Natural killer cell (primary cell): Measurements from ENCODE around the gene C11orf91. TPM values are rescaled to one million over a fixed set of nuclear protein-coding genes. Genes with fewer than 3 reads are reported as not detected.

Experiments
- ATAC-seq, 3 donors: fragments of 150-1000 bp in 2 of 3; fragments of 200-7000 bp in 1 of 3; cut with Tn5 transposase; 1 replicate in 1 of 3; 2 replicates in 2 of 3; pipeline ENCODE4 v1.10.0; 2021; ENCODE audit warnings: mild to moderate bottlenecking in 2 of 3, moderate library complexity in 2 of 3
- DNase-seq, 2 donors: peaks; one replicate each; pipeline versions ENCODE4 v3.0.0 to v3.0.0-alpha.2; 2013 to 2021; ENCODE audit warnings: mixed read lengths in 1 of 2
- H3K27ac ChIP-seq: one replicate; pipeline ENCODE4 v1.5.1; 2013; ENCODE audit warnings: mild to moderate bottlenecking, low read length
- H3K27me3 ChIP-seq: one replicate; pipeline ENCODE4 v1.6.1; 2013; ENCODE audit warnings: low read length; ENCODE audit not compliant: control insufficient read depth, insufficient read depth
- H3K36me3 ChIP-seq: one replicate; pipeline ENCODE4 v1.6.1; 2013; ENCODE audit warnings: low read length; ENCODE audit not compliant: control insufficient read depth, insufficient read depth
- H3K4me1 ChIP-seq: one replicate; pipeline ENCODE4 v1.6.1; 2013; ENCODE audit warnings: low read length; ENCODE audit not compliant: control insufficient read depth, insufficient read depth
- H3K4me3 ChIP-seq: one replicate; pipeline ENCODE4 v1.5.1; 2013; ENCODE audit warnings: low read length
- H3K9me3 ChIP-seq: one replicate; pipeline ENCODE4 v1.6.1; 2013; ENCODE audit warnings: low read length; ENCODE audit not compliant: control insufficient read depth, insufficient read depth
- H3K27ac Mint-ChIP-seq, 2 donors: one replicate each; pipeline ENCODE4 v1.8.0; 2022; ENCODE audit warnings: mild to moderate bottlenecking in 2 of 2, mixed read lengths in 2 of 2, moderate library complexity in 1 of 2
- H3K27me3 Mint-ChIP-seq, 2 donors: one replicate each; pipeline ENCODE4 v1.8.0; 2022; ENCODE audit warnings: low read depth in 2 of 2, mixed read lengths in 2 of 2
- H3K36me3 Mint-ChIP-seq: one replicate; pipeline ENCODE4 v1.8.0; 2022; ENCODE audit warnings: mixed read lengths
- H3K4me1 Mint-ChIP-seq, 2 donors: one replicate each; pipeline ENCODE4 v1.8.0; 2022; ENCODE audit warnings: mixed read lengths in 2 of 2
- H3K4me3 Mint-ChIP-seq: one replicate; pipeline ENCODE4 v1.8.0; 2022; ENCODE audit warnings: mild to moderate bottlenecking, moderate library complexity, mixed read lengths
- H3K9me3 Mint-ChIP-seq, 2 donors: one replicate each; pipeline ENCODE4 v1.8.0; 2022; ENCODE audit warnings: mixed read lengths in 2 of 2
- CTCF ChIP-seq: fragments of 200-600 bp; IDR thresholded peaks from one replicate; pipeline ENCODE4 v1.8.0; 2022; ENCODE audit warnings: antibody characterized with exemption
- WGBS: methylation state at CpG from one replicate; pipeline ENCODE4 v1.1.7; 2013; ENCODE audit warnings: missing lambda C conversion rate; ENCODE audit not compliant: insufficient coverage; 5-methylcytosine and 5-hydroxymethylcytosine counted together
- intact Hi-C: fragments of 100-400 bp; cut with micrococcal nuclease; formaldehyde crosslinking; loops from one replicate; pipeline ENCODE4 v1.14.2; 2022
- total RNA-seq, 4 donors: library from RNA; stranded (reverse); fragments of 120-200 nt in 1 of 4; gene quantifications; one replicate each; pipeline versions ENCODE4 v1.2.3 to v1.2.4, GENCODE V29; 2013 to 2022

C11orf91 gene
- total RNA-seq, 3 donors from 2014 or later (not counting 1 experiment from before 2014, with no cell fraction given), result not detected

- Histone ChIP-seq H3K36me3 (no peaks in the 10 kb centered on the region), H3K4me1 (no peaks in the 10 kb centered on the region), H3K9me3 (no peaks in the 10 kb centered on the region), H3K27me3 (no peaks in the 10 kb centered on the region), H3K27ac (no peak overlapping the region), H3K4me3 (no peak overlapping the region)
- no peak overlapping the region for H3K4me3 Mint-ChIP-seq
- DNase-seq (no peak), ATAC-seq (no peak)
- no peak overlapping the region for H3K27ac Mint-ChIP-seq
- no peak for TF ChIP-seq CTCF
- WGBS, result 91% methylated on average over 1 of the region's 1 CpG
- no peaks in the 10 kb centered on the region for H3K4me1 Mint-ChIP-seq
- H3K9me3 Mint-ChIP-seq, result no peaks in the 10 kb centered on the region
- H3K27me3 Mint-ChIP-seq, result peaks cover 0 to 11% of the 10 kb centered on the region in 2 donors
- H3K36me3 Mint-ChIP-seq, result no peaks in the 10 kb centered on the region
- intact Hi-C loops, result no loop called here
Measured at GRCh38 chr11:33652431-33652830, 48.2 kb downstream of the C11orf91 start.

- ATAC-seq (no peak), DNase-seq (no peak)
- WGBS, result 70% methylated on average over 6 of the region's 6 CpGs
- Mint-ChIP-seq H3K4me1 (no peaks in the 10 kb centered on the region), H3K36me3 (no peaks in the 10 kb centered on the region), H3K27ac (no peak overlapping the region), H3K4me3 (no peak overlapping the region), H3K9me3 (no peaks in the 10 kb centered on the region), H3K27me3 (peaks cover 0 to 11% of the 10 kb centered on the region in 2 donors)
- intact Hi-C loops, result no loop called here
- TF ChIP-seq CTCF, result no peak
- Histone ChIP-seq H3K9me3 (no peaks in the 10 kb centered on the region), H3K4me3 (no peak overlapping the region), H3K4me1 (no peaks in the 10 kb centered on the region), H3K36me3 (no peaks in the 10 kb centered on the region), H3K27me3 (no peaks in the 10 kb centered on the region), H3K27ac (no peak overlapping the region)
Measured at GRCh38 chr11:33651990-33652389, 48.6 kb downstream of the C11orf91 start.

GRCh38 chr11:33651555-33651954 is 49.1 kb downstream of the C11orf91 start:
- Histone ChIP-seq H3K4me3 (no peak overlapping the region), H3K4me1 (no peaks in the 10 kb centered on the region), H3K27ac (no peak overlapping the region), H3K36me3 (no peaks in the 10 kb centered on the region), H3K27me3 (no peaks in the 10 kb centered on the region), H3K9me3 (no peaks in the 10 kb centered on the region)
- no peak for DNase-seq
- Mint-ChIP-seq H3K4me3 (no peak overlapping the region), H3K9me3 (no peaks in the 10 kb centered on the region), H3K27me3 (peaks cover 0 to 11% of the 10 kb centered on the region in 2 donors), H3K27ac (no peak overlapping the region), H3K36me3 (no peaks in the 10 kb centered on the region), H3K4me1 (no peaks in the 10 kb centered on the region)
- 63% methylated on average over 3 of the region's 4 CpGs for WGBS
- no peak for ATAC-seq
- no peak for TF ChIP-seq CTCF
- intact Hi-C loops, result no loop called here

- ATAC-seq, result no peak
- WGBS, result 74% methylated on average over 4 of the region's 4 CpGs
- H3K9me3 ChIP-seq, result no peaks in the 10 kb centered on the region
- Mint-ChIP-seq H3K27me3 (peaks cover 0 to 6% of the 10 kb centered on the region in 2 donors), H3K9me3 (no peaks in the 10 kb centered on the region), H3K4me3 (no peak overlapping the region), H3K27ac (no peak overlapping the region), H3K4me1 (no peaks in the 10 kb centered on the region), H3K36me3 (no peaks in the 10 kb centered on the region)
- H3K27ac ChIP-seq, result no peak overlapping the region
- intact Hi-C loops, result no loop called here
- no peaks in the 10 kb centered on the region for H3K36me3 ChIP-seq
- no peaks in the 10 kb centered on the region for H3K27me3 ChIP-seq
- no peak for TF ChIP-seq CTCF
- DNase-seq, result no peak
- no peaks in the 10 kb centered on the region for H3K4me1 ChIP-seq
- no peak overlapping the region for H3K4me3 ChIP-seq
Measured at GRCh38 chr11:33649944-33650343, 50.7 kb downstream of the C11orf91 start.
